Smooth muscle cell (in vitro differentiated cells): ENCODE results near the gene CRB2. TPM values are rescaled to one million over a fixed set of nuclear protein-coding genes. Genes with fewer than 3 reads are reported as not detected.

ENCODE experiments used
- DNase-seq: peaks from one replicate; lab custom pipeline; 2025; ENCODE audit not compliant: unreplicated experiment; lab: John Stamatoyannopoulos, UW
- H2AFZ ChIP-seq: fragments of 200-600 bp; sonication (generic); 2 replicates; pipeline ENCODE4 v1.6.0; 2016; ENCODE audit warnings: antibody characterized with exemption, low read depth, mild to moderate bottlenecking
- H3F3A ChIP-seq: fragments of 200-600 bp; sonication (generic); 2 replicates; pipeline ENCODE4 v1.6.0; 2017; ENCODE audit warnings: antibody characterized with exemption, low read depth
- H3K27ac ChIP-seq: fragments of 200-600 bp; sonication (generic); 2 replicates; pipeline ENCODE4 v1.5.1; 2016; ENCODE audit warnings: low read depth, mild to moderate bottlenecking
- H3K27me3 ChIP-seq: fragments of 200-600 bp; sonication (generic); 2 replicates; pipeline ENCODE4 v1.6.1; 2016; ENCODE audit warnings: low read depth, mild to moderate bottlenecking
- H3K36me3 ChIP-seq: fragments of 200-600 bp; sonication (generic); 2 replicates; pipeline ENCODE4 v1.5.1; 2016; ENCODE audit warnings: low read depth
- H3K4me1 ChIP-seq: fragments of 200-600 bp; sonication (generic); 2 replicates; pipeline ENCODE4 v1.5.1; 2016; ENCODE audit warnings: low read depth
- H3K4me2 ChIP-seq: fragments of 200-600 bp; sonication (generic); 2 replicates; pipeline ENCODE4 v1.6.0; 2016; ENCODE audit warnings: mild to moderate bottlenecking
- H3K4me3 ChIP-seq: fragments of 200-600 bp; sonication (generic); 2 replicates; pipeline ENCODE4 v1.5.1; 2016; ENCODE audit warnings: mild to moderate bottlenecking
- H3K79me2 ChIP-seq: fragments of 200-600 bp; sonication (generic); 2 replicates; pipeline ENCODE4 v1.6.0; 2016; ENCODE audit warnings: low read depth, mild to moderate bottlenecking
- H3K9ac ChIP-seq: fragments of 200-600 bp; sonication (generic); 2 replicates; pipeline ENCODE4 v1.6.0; 2016; ENCODE audit warnings: low read depth
- H3K9me3 ChIP-seq: fragments of 200-600 bp; sonication (generic); replicated peaks from 2 replicates; pipeline ENCODE4 v1.5.1; 2016; ENCODE audit warnings: low read depth
- H4K20me1 ChIP-seq: fragments of 200-600 bp; sonication (generic); 2 replicates; pipeline ENCODE4 v1.6.0; 2016; ENCODE audit warnings: low read depth
- CTCF ChIP-seq: fragments of 200-600 bp; sonication (generic); IDR thresholded peaks from 2 replicates; pipeline ENCODE4 v1.5.1; 2017; ENCODE audit warnings: borderline replicate concordance, mild to moderate bottlenecking, antibody characterized with exemption; ENCODE audit not compliant: insufficient read depth, poor library complexity, severe bottlenecking
- WGBS: methylation state at CpG from one replicate; pipeline ENCODE4 v1.1.7; 2016; ENCODE audit warnings: low lambda C conversion rate; 5-methylcytosine and 5-hydroxymethylcytosine counted together
- polyA plus RNA-seq: library from polyadenylated mRNA; unstranded; fragments of >200 nt; fragmentation: Nextera tagmentation; extraction: Ambion mirVana; gene quantifications from 2 replicates; pipeline ENCODE4 v1.2.1, GENCODE V29; 2016
- total RNA-seq: library from RNA; depleted of rRNA; stranded (reverse); fragments of >200 nt; gene quantifications from 2 replicates; pipeline ENCODE4 v1.2.3, GENCODE V29; 2014

CRB2 gene
- total and polyA plus RNA-seq, 2 experiments from 2014 or later: 1.7 to 3.1 TPM

- Histone ChIP-seq H3K36me3 (no peaks in the 10 kb centered on the region), H3K27ac (no peak overlapping the region), H4K20me1 (no peaks in the 10 kb centered on the region), H2AFZ (no peak overlapping the region), H3F3A (no peaks in the 10 kb centered on the region), H3K4me3 (no peak overlapping the region), H3K9me3 (no peaks in the 10 kb centered on the region), H3K9ac (no peak overlapping the region), H3K79me2 (no peaks in the 10 kb centered on the region), H3K27me3 (no peaks in the 10 kb centered on the region), H3K4me1 (no peaks in the 10 kb centered on the region), H3K4me2 (no peak overlapping the region)
- no peak for DNase-seq
- TF ChIP-seq CTCF: no peak
- WGBS: 75% methylated on average over 7 of the region's 7 CpGs
Measured at GRCh38 chr9:123316053-123316718, 39.8 kb upstream of the CRB2 start.

- TF ChIP-seq CTCF: no peak
- 91% methylated on average over 7 of the region's 7 CpGs for WGBS
- Histone ChIP-seq H3K4me3 (no peak overlapping the region), H3K27me3 (no peaks in the 10 kb centered on the region), H3K36me3 (no peaks in the 10 kb centered on the region), H4K20me1 (no peaks in the 10 kb centered on the region), H3K9ac (no peak overlapping the region), H3F3A (no peaks in the 10 kb centered on the region), H3K4me2 (no peak overlapping the region), H3K79me2 (no peaks in the 10 kb centered on the region), H3K27ac (no peak overlapping the region), H2AFZ (no peak overlapping the region), H3K9me3 (no peaks in the 10 kb centered on the region), H3K4me1 (peaks cover 5% of the 10 kb centered on the region)
- no peak for DNase-seq
Measured at GRCh38 chr9:123318202-123318601, 37.8 kb upstream of the CRB2 start.

GRCh38 chr9:123318961-123319421, 37.0 kb upstream of the CRB2 start:
- H4K20me1 ChIP-seq: no peaks in the 10 kb centered on the region
- H3K27me3 ChIP-seq: no peaks in the 10 kb centered on the region
- no peaks in the 10 kb centered on the region for H3F3A ChIP-seq
- no peaks in the 10 kb centered on the region for H3K36me3 ChIP-seq
- no peak overlapping the region for H3K4me3 ChIP-seq
- no peak for TF ChIP-seq CTCF
- no peak overlapping the region for H3K27ac ChIP-seq
- H2AFZ ChIP-seq: no peak overlapping the region
- no peaks in the 10 kb centered on the region for H3K9me3 ChIP-seq
- H3K4me1 ChIP-seq: peaks cover 5% of the 10 kb centered on the region
- DNase-seq: no peak
- H3K79me2 ChIP-seq: no peaks in the 10 kb centered on the region
- H3K4me2 ChIP-seq: no peak overlapping the region
- 87% methylated on average over 7 of the region's 7 CpGs for WGBS
- H3K9ac ChIP-seq: no peak overlapping the region
